ENCODE data around the gene APP. TPM values are rescaled to one million over a fixed set of nuclear protein-coding genes. Genes with fewer than 3 reads are reported as not detected.

APP gene
- total and polyA plus RNA-seq, 2 of the 13 experiments (the other 11 are each of a cell fraction or from before 2014, with no cell fraction given), result 70.6 to 262 TPM

GRCh38 chr21:26164311-26164710, 6.3 kb downstream of the APP start:
- no TSS peak for BruUV-seq (replicated peaks)
- in situ Hi-C loops (cut with HindIII; ENCODE audit: extremely low pct_ligation_motif_present, low pct_unique_long_range_greater_than_20kb) (no loop called here), intact Hi-C loops (cut with micrococcal nuclease; ENCODE audit: unreplicated experiment) (loop anchor here (10.0 kb wide), 1 partner anchor 100 kb away; no protein-coding TSS in a partner anchor)
- POLR2A ChIA-PET, result no interaction called here
- H3K4me3 ChIP-seq (replicated peaks in 1 of 3; ENCODE audit: insufficient read depth in 1 of 3, low read depth in 2 of 3, low read length in 3 of 3), result no peak overlapping the region
- FAIRE-seq (no peak), DNase-seq (ENCODE audit: low spot score) (no peak), ATAC-seq (no peak)
- WGBS (ENCODE audit: low lambda C conversion rate), result 30% methylated on average over 2 of the region's 2 CpGs
- H3K4me1 ChIP-seq (ENCODE audit: insufficient read depth, low read length), result peaks cover 52% of the 10 kb centered on the region
- no peak overlapping the region for H3K4me2 ChIP-seq (ENCODE audit: low read depth, low read length)
- H3K27me3 ChIP-seq (ENCODE audit: control insufficient read depth in 1 of 2, insufficient read depth in 2 of 2, low read length in 2 of 2), result no peaks in the 10 kb centered on the region
- no peak overlapping the region for H3K9ac ChIP-seq (ENCODE audit: insufficient read depth, low read depth, low read length)
- H2AFZ ChIP-seq (ENCODE audit: low read length), result no peak overlapping the region
- peaks cover 2% of the 10 kb centered on the region; the same call in 1 of the 2 replicates for H4K20me1 ChIP-seq (ENCODE audit: insufficient read depth, low read length)
- no peak overlapping the region for H3K27ac ChIP-seq (ENCODE audit: extremely low read length, insufficient read depth, low read length)
- H3K9me3 ChIP-seq (ENCODE audit: low read length), result no peaks in the 10 kb centered on the region
- CTCF ChIA-PET (ENCODE audit: low intra/inter-chr PET ratio, low total read pairs), result no interaction called here
- peaks cover 89% of the 10 kb centered on the region for H3K79me2 ChIP-seq (ENCODE audit: insufficient read depth, low read length)
- TF ChIP-seq TMF1 (CRISPR knock-in tag; IDR thresholded peaks at IDR 0.05; ENCODE audit: low read depth) (no peak), ZNF251 (CRISPR knock-in tag; IDR thresholded peaks at IDR 0.05) (no peak), ZMYM2 (CRISPR knock-in tag; IDR thresholded peaks at IDR 0.05) (no peak), SIX1 (CRISPR knock-in tag; IDR thresholded peaks at IDR 0.05; ENCODE audit: borderline replicate concordance) (no peak), THAP7 (CRISPR knock-in tag; IDR thresholded peaks at IDR 0.05) (no peak), ZFP91 (CRISPR knock-in tag; IDR thresholded peaks at IDR 0.05; ENCODE audit: borderline replicate concordance) (no peak), ZNF772 (CRISPR knock-in tag; IDR thresholded peaks at IDR 0.05) (no peak), ZNF773 (CRISPR knock-in tag; IDR thresholded peaks at IDR 0.05; ENCODE audit: borderline replicate concordance) (no peak), REST (IDR thresholded peaks at IDR 0.05; ENCODE audit: borderline replicate concordance in 1 of 2, low read depth in 1 of 2, low read length in 2 of 2) (no peak), CSRNP2 (CRISPR knock-in tag; conservative IDR thresholded peaks at IDR 0.05; ENCODE audit: low read depth) (no peak), ZNF468 (CRISPR knock-in tag; IDR thresholded peaks at IDR 0.05) (no peak), ZNF780A (CRISPR knock-in tag; IDR thresholded peaks at IDR 0.05) (no peak)
- H3K36me3 ChIP-seq (replicated peaks in 1 of 2; ENCODE audit: control insufficient read depth in 1 of 2, insufficient read depth in 2 of 2, low read length in 2 of 2), result no peaks in the 10 kb centered on the region

All from HepG2 (cell line).